ENCODE measurements around the gene EGLN1.

Gene EGLN1

GRCh38 chr1:231396643-231397042 is 25.4 kb downstream of the EGLN1 start:
- DNase-seq (ENCODE audit: low spot score), result no peak

GRCh38 chr1:231395998-231396390 is 26.1 kb downstream of the EGLN1 start:
- no peak for DNase-seq (ENCODE audit: low spot score)

- DNase-seq (ENCODE audit: low spot score), result no peak
These were observed 26.8 kb downstream of the EGLN1 start for GRCh38 chr1:231395076-231395997.

GRCh38 chr1:231393668-231394067 is 28.4 kb downstream of the EGLN1 start:
- no peak for DNase-seq (ENCODE audit: low spot score)

- DNase-seq (ENCODE audit: low spot score), result no peak
These were observed 29.5 kb downstream of the EGLN1 start for GRCh38 chr1:231392389-231393131.

GRCh38 chr1:231390071-231390470 is 32.0 kb downstream of the EGLN1 start:
- no peak for DNase-seq (ENCODE audit: low spot score)

- DNase-seq (ENCODE audit: low spot score), result no peak
These were observed 34.1 kb downstream of the EGLN1 start for GRCh38 chr1:231387770-231388669.

- DNase-seq (ENCODE audit: low spot score), result no peak
These were observed 35.6 kb downstream of the EGLN1 start for GRCh38 chr1:231386466-231386865.

GRCh38 chr1:231385416-231385748 is 36.7 kb downstream of the EGLN1 start:
- no peak for DNase-seq (ENCODE audit: low spot score)

GRCh38 chr1:231384696-231385415 is 37.2 kb downstream of the EGLN1 start:
- no peak for DNase-seq (ENCODE audit: low spot score)

- DNase-seq (ENCODE audit: low spot score), result no peak
These were observed 38.8 kb downstream of the EGLN1 start for GRCh38 chr1:231383159-231383860.

- DNase-seq (ENCODE audit: low spot score), result no peak
These were observed 39.7 kb downstream of the EGLN1 start for GRCh38 chr1:231382426-231382825.

- no peak for DNase-seq (ENCODE audit: low spot score)
These were observed 40.4 kb downstream of the EGLN1 start for GRCh38 chr1:231381729-231382128.

- no peak for DNase-seq (ENCODE audit: low spot score)
These were observed 45.1 kb downstream of the EGLN1 start for GRCh38 chr1:231376875-231377549.

GRCh38 chr1:231376101-231376500 is 46.0 kb downstream of the EGLN1 start:
- no peak for DNase-seq (ENCODE audit: low spot score)

GRCh38 chr1:231374394-231374793 is 47.7 kb downstream of the EGLN1 start:
- no peak for DNase-seq (ENCODE audit: low spot score)

- DNase-seq (ENCODE audit: low spot score), result no peak
These were observed 49.6 kb downstream of the EGLN1 start for GRCh38 chr1:231372501-231372900.

- no peak for DNase-seq (ENCODE audit: low spot score)
These were observed 52.8 kb downstream of the EGLN1 start for GRCh38 chr1:231369282-231369681.

- DNase-seq (ENCODE audit: low spot score), result no peak
These were observed 57.9 kb downstream of the EGLN1 start for GRCh38 chr1:231364192-231364591.

- no peak for DNase-seq (ENCODE audit: low spot score)
These were observed 58.5 kb downstream of the EGLN1 start for GRCh38 chr1:231363624-231364023.
